ENCODE results near the gene OSCP1.
A peak's percentile ranks its signal among the peaks of the same experiment; 100 is the strongest.

Gene OSCP1

DNA sequence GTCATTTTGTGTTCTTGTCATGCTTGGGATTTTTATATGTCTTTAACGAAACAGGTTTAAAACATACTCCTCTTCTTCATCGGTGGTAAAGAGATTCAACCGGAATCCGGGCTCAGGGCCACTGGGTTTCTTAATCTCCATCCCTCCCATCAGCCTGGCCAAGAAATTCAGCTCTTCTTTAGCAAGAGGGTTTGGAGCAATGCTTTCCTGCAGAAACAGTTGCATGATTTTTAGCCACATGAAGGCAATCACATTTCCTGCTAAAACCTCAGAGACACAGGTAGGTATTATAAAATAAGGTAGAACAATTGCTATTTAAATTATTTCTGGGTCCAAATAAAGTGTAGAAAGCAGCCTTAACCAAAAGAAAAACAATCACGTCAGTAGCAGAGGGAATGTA lies 29.8 kb downstream of the OSCP1 start:
- peaks cover 32% of the 10 kb centered on the region for H3K4me1 Mint-ChIP-seq
- no peaks in the 10 kb centered on the region for H3K9me3 Mint-ChIP-seq
- H3K4me3 Mint-ChIP-seq = no peak overlapping the region
- H3K27ac Mint-ChIP-seq = no peak overlapping the region
- DNase-seq = no peak
- peaks cover 12% of the 10 kb centered on the region for H3K36me3 Mint-ChIP-seq (ENCODE audit: low read depth)
- TF ChIP-seq, protein P1, sequence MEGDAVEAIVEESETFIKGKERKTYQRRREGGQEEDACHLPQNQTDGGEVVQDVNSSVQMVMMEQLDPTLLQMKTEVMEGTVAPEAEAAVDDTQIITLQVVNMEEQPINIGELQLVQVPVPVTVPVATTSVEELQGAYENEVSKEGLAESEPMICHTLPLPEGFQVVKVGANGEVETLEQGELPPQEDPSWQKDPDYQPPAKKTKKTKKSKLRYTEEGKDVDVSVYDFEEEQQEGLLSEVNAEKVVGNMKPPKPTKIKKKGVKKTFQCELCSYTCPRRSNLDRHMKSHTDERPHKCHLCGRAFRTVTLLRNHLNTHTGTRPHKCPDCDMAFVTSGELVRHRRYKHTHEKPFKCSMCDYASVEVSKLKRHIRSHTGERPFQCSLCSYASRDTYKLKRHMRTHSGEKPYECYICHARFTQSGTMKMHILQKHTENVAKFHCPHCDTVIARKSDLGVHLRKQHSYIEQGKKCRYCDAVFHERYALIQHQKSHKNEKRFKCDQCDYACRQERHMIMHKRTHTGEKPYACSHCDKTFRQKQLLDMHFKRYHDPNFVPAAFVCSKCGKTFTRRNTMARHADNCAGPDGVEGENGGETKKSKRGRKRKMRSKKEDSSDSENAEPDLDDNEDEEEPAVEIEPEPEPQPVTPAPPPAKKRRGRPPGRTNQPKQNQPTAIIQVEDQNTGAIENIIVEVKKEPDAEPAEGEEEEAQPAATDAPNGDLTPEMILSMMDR (IDR thresholded peaks at IDR 0.05) = no peak
- H3K27me3 Mint-ChIP-seq (ENCODE audit: low read depth, poor library complexity) = no peaks in the 10 kb centered on the region

DNA sequence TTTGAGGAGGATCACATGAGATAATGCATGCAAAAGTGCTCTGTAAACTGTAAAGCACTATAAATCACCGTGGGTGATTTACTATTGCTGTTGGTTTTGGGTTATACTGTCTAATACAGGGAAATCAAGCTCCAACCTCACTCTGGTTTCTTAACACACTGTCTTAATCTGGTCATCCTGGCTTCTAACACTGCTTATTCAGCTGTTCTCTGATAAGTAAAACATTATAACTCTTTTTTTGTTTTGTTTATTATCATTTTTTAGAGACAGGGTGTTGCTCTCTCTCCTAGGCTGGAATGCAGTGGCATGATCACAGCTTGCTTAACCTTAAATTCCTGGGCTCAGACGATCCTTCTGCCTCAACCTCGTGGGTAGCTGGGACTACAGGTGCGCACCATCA lies 30.7 kb downstream of the OSCP1 start:
- no peak for DNase-seq
- peaks cover 2% of the 10 kb centered on the region for H3K9me3 Mint-ChIP-seq
- peaks cover 35% of the 10 kb centered on the region for H3K4me1 Mint-ChIP-seq
- H3K36me3 Mint-ChIP-seq (ENCODE audit: low read depth) = peaks cover 19% of the 10 kb centered on the region
- H3K4me3 Mint-ChIP-seq = no peak overlapping the region
- TF ChIP-seq, protein P1 (IDR thresholded peaks at IDR 0.05) = no peak
- no peaks in the 10 kb centered on the region for H3K27me3 Mint-ChIP-seq (ENCODE audit: low read depth, poor library complexity)
- H3K27ac Mint-ChIP-seq = no peak overlapping the region

DNA sequence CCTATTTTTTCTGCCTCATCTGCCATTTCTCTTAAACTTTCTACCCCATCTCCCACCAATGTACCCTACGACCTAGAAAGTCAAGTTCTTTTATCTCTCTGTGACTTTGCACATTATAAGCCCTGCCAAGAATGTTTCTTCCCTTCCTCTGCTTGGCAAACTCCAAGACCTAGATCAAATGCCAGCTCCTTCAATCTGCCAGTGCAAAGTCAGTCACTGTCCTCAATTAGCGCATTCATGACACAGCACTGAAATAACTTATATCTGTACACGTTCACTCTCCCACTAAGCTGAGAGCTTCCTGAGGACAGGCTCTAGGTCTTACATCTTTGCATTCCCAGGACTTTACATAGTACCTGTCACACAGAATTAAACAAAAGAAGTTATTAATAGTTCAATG lies 31.1 kb downstream of the OSCP1 start:
- Mint-ChIP-seq H3K27me3 (ENCODE audit: low read depth, poor library complexity) (no peaks in the 10 kb centered on the region), H3K4me3 (no peak overlapping the region)

DNA sequence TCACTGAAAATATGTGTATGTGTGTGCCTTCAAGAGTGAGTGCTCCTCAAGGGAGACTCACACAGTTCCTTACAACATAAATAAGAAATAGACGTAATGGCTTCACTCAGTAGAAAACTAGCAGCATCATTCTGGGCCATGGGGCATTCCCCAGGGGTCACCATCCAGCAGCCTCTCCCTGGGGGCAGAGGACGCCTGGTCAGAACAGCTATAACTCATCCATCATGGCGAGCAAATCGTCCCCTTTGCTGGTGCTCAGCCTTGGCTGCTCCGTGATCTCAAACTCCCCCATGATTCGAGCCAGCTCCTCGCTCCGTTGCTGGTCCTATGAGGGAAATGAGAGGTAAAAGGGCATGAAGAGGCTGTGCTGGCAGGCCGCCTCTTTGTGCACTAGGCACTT lies 32.3 kb downstream of the OSCP1 start:
- TF ChIP-seq, protein P1 (IDR thresholded peaks at IDR 0.05) = no peak
- Mint-ChIP-seq H3K27ac (peak overlapping the region; percentile 50), H3K27me3 (ENCODE audit: low read depth, poor library complexity) (no peaks in the 10 kb centered on the region), H3K4me3 (no peak overlapping the region), H3K36me3 (ENCODE audit: low read depth) (peaks cover 36% of the 10 kb centered on the region), H3K9me3 (peaks cover 11% of the 10 kb centered on the region), H3K4me1 (peaks cover 35% of the 10 kb centered on the region)
- DNase-seq = no peak

More for the DNA sequence above, 31.1 kb downstream of the OSCP1 start:
- DNase-seq = no peak
- H3K27ac Mint-ChIP-seq = no peak overlapping the region
- H3K9me3 Mint-ChIP-seq = peaks cover 6% of the 10 kb centered on the region
- H3K36me3 Mint-ChIP-seq (ENCODE audit: low read depth) = peaks cover 24% of the 10 kb centered on the region
- H3K4me1 Mint-ChIP-seq = peaks cover 35% of the 10 kb centered on the region
- TF ChIP-seq, protein P1 (IDR thresholded peaks at IDR 0.05) = no peak

DNA sequence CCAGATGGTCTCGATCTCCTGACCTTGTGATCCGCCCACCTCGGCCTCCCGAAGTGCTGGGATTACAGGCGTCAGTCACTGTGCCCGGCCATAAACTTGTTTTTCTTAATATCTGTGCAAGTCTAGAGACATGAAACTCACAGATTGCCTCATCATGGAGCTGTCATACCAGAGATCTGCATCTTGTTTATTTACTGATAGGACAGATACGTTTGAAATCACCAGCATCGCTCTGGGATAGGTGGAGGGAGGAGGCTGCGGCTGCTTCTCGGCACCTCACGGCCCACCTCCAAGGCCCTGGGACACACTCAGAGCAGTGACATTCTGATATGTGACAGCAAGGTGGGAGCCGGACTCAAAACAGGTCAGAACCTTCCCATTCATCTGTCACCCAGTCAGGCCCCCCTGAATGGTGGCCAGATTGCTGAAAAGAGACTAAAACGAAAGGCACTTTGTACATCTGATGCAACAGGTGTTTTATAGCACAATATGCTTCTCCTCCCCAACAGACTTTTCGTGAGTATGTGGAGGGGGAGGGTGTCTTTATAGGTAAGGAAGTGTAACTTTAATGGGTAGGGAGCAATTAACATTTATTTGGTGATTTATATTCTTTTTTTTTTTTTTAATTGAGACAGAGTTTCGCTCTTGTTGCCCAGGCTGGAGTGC lies 34.5 kb downstream of the OSCP1 start:
- H3K9me3 Mint-ChIP-seq = peaks cover 11% of the 10 kb centered on the region
- H3K4me1 Mint-ChIP-seq = peaks cover 43% of the 10 kb centered on the region
- H3K27ac Mint-ChIP-seq = no peak overlapping the region
- H3K27me3 Mint-ChIP-seq (ENCODE audit: low read depth, poor library complexity) = no peaks in the 10 kb centered on the region
- peaks cover 54% of the 10 kb centered on the region for H3K36me3 Mint-ChIP-seq (ENCODE audit: low read depth)
- H3K4me3 Mint-ChIP-seq = no peak overlapping the region
- DNase-seq = no peak
- TF ChIP-seq, protein P1 (IDR thresholded peaks at IDR 0.05) = no peak

DNA sequence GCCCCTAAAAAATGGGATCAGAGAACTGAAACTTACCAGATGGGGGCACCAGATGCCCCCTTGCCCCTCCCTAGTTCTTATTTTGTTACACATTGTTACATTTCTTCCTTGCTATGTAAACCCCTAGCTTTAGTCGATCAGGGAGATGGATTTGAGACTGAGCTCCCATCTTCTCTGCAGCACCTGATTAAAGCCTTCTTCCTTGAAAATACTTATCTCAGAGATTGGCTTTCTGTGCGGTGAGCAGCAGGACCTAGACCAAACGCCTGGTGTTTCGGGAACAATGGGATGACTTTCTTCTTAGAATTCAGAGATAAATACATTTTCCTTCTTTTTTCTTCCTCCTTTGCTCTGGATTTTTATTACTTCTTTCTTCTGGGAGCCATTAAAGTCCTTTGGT lies 35.9 kb downstream of the OSCP1 start:
- H3K9me3 Mint-ChIP-seq = peaks cover 16% of the 10 kb centered on the region
- DNase-seq = no peak
- H3K27ac Mint-ChIP-seq = no peak overlapping the region
- peaks cover 37% of the 10 kb centered on the region for H3K4me1 Mint-ChIP-seq
- TF ChIP-seq, protein P1 (IDR thresholded peaks at IDR 0.05) = no peak
- H3K4me3 Mint-ChIP-seq = no peak overlapping the region
- peaks cover 63% of the 10 kb centered on the region for H3K36me3 Mint-ChIP-seq (ENCODE audit: low read depth)
- H3K27me3 Mint-ChIP-seq (ENCODE audit: low read depth, poor library complexity) = no peaks in the 10 kb centered on the region
